NCI-H1417 treated with DMSO at 0.1 percent for 48 hours (cell line): Measurements from ENCODE around the gene RUNX1.

Experiments used
- DNase-seq: peaks from one replicate; lab custom pipeline; 2025; lab: John Stamatoyannopoulos, UW

RUNX1 gene

GRCh38 chr21:34782506-34783360, 266.4 kb downstream of the RUNX1 start:
- no peak for DNase-seq

GRCh38 chr21:34781526-34781925, 267.6 kb downstream of the RUNX1 start:
- no peak for DNase-seq

GRCh38 chr21:34779860-34780259, 269.2 kb downstream of the RUNX1 start:
- DNase-seq, result no peak

GRCh38 chr21:34775793-34776192, 273.3 kb downstream of the RUNX1 start:
- no peak for DNase-seq

- DNase-seq, result no peak
Observed at GRCh38 chr21:34774750-34775149, 274.4 kb downstream of the RUNX1 start.

GRCh38 chr21:34771512-34772028, 277.5 kb downstream of the RUNX1 start:
- no peak for DNase-seq

GRCh38 chr21:34770576-34770975, 278.5 kb downstream of the RUNX1 start:
- DNase-seq, result no peak

GRCh38 chr21:34768326-34768725, 280.8 kb downstream of the RUNX1 start:
- no peak for DNase-seq

GRCh38 chr21:34766862-34767261, 282.2 kb downstream of the RUNX1 start:
- DNase-seq, result no peak

- DNase-seq, result no peak
Observed at GRCh38 chr21:34765619-34766018, 283.5 kb downstream of the RUNX1 start.

- no peak for DNase-seq
Observed at GRCh38 chr21:34764715-34765284, 284.3 kb downstream of the RUNX1 start.

GRCh38 chr21:34762786-34763185, 286.3 kb downstream of the RUNX1 start:
- no peak for DNase-seq

GRCh38 chr21:34761758-34762330, 287.3 kb downstream of the RUNX1 start:
- DNase-seq, result no peak

GRCh38 chr21:34754690-34755647, 294.1 kb downstream of the RUNX1 start:
- DNase-seq, result no peak

- no peak for DNase-seq
Observed at GRCh38 chr21:34748862-34749261, 300.2 kb downstream of the RUNX1 start.

GRCh38 chr21:34745557-34746255, 303.4 kb downstream of the RUNX1 start:
- DNase-seq, result peak; percentile 4

GRCh38 chr21:34744801-34745200, 304.3 kb downstream of the RUNX1 start:
- no peak for DNase-seq

- DNase-seq, result no peak
Observed at GRCh38 chr21:34743831-34744230, 305.3 kb downstream of the RUNX1 start.

- DNase-seq, result no peak
Observed at GRCh38 chr21:34743285-34743684, 305.8 kb downstream of the RUNX1 start.

- no peak for DNase-seq
Observed at GRCh38 chr21:34740198-34740597, 308.9 kb downstream of the RUNX1 start.
